NCI-H1436 treated with DMSO at 0.1 percent for 48 hours (cell line): ENCODE results near the gene CCDC141.

Experiments used
- DNase-seq: peaks from one replicate; lab custom pipeline; 2025; lab: John Stamatoyannopoulos, UW

Gene CCDC141

DNA sequence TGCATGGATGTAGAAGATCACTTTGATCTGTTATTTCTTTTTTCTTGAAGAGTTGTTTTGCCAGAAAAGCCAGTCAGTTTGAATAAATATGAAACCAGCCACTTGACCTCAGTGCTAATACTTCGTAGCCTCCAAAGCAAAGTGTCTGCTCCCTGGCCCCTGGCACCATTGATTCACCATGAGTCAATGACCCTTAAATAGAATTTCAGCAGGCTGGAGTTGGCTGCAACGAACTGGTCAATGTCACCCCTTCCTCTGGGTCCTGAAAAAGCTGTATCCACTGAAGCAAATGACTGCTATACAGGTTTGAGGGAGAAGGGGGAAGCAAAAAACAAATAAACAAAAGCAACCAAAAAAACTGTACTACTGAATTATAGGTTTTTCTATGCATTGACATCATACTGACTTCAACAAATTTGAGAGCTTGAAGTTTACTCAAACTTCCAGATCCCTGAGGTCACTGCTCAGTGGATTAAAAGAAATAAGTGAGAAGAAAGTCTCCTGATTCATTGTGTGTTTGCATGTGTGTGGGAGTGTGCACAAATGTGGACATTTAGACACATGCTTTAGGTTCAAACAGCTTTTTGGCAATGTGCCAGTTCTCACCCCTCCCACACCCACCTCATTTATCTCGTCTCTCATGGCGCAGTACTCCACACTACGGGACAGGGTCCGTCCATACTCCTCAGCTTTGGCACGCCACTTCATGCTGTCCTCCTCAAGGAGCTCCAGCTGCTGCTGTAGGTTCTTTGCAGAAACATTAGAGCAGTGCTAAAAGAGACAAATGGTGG is 184.6 kb downstream of the CCDC141 start:
- no peak for DNase-seq

DNA sequence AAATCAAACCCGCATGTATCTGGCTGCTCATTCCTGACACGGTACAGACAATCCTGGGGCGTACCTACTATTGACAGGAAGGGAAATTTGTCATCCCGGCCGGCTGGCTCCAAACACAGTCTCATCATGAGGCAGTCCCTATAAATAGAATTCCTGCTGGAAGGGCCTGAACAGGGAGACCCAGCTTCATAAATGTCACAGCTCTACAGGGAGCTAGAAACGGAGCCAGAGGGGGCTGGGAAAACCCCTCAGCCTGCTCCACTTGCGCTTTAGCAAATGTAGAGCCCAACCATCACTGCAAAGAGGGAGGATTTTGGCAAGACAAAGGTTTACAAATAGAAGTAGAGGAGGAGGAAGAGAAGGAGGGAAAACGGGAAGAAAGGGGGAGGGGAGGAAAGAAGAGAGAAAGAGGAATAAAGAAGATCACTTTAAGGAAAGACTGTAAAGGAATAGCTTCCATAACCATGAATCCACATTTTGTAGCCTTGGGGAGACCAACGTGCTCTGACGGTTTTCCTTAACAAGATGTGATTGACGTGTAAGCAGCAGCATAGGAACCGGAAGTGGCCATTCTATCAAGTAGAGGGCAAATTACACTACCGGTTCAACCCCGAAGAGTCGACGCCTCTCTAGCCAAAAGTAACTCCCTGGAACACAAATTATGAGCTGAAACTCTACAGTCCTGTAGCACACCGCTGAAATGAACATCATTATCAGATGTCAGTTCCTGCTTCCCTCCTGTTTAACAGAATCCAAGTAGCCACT is 185.9 kb downstream of the CCDC141 start:
- no peak for DNase-seq

DNA sequence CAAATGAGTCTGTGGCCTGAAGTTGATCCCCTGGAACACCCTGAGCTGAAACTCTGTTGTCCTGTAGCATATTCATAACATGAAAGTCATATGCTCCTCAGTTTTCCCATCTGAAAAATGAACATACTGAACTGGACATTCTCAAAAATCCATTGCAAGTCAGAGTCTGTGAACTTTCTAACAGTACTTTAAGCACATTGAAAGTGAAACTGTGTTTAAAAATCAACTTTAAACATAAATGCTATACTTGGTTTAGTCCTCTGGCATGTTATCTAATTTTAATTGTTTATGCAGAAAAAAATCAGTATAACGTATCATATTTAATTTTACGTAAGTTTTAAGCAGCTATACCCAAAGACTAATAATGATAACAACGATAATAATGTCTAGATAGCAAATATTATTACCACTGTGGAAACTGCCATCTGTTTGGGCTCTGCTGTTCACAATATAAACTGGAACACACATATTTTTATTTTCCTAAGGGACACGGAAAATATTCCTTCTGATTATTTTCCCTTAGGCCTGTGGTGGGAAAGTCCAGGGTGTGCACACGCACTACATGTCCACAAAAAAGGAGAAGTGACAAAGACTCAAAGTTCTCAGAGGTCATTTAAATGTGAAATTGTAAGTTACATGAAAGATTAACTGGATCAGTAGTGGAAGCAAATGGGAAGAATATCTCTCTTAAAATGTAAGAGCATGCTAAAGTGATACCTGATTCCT is 186.6 kb downstream of the CCDC141 start:
- DNase-seq: no peak

DNA sequence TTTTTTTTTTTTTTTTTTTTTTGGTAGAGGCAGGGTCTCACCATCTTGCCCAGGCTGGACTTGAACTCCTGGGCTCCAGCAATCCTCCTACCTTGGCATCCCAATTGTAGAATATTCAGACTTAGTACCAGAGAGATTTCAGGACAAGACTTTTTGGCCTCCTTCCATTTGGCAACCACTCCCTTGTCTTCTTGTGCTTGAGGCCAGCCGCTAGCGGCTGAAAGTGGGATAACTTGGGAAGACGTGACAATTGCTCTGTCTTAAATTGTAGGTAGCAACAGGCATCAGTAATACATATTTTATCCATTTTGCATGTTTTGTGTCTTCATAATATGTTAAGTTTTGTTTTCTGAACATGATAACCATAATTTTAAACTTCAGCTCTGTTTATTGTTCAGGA is 189.4 kb downstream of the CCDC141 start:
- no peak for DNase-seq

DNA sequence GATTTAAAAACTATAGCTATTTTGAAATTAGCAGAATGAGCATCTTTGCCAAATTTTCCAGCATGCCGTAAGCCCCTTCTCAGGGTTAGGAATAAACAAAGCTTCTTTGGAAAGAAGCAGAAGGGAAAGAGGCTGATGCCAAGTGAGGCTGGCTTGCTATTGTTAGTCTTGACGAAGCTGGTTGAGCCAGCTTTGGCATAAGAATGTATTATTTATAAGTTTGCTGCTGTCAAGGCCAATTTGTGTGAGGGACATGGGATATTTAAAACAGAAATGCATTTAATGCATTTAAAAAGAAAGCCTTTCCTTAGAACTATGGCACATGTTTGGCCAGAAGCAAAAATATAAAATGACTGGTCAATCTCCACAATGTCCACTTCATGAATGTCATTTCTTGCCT is 190.2 kb downstream of the CCDC141 start:
- DNase-seq: no peak

DNA sequence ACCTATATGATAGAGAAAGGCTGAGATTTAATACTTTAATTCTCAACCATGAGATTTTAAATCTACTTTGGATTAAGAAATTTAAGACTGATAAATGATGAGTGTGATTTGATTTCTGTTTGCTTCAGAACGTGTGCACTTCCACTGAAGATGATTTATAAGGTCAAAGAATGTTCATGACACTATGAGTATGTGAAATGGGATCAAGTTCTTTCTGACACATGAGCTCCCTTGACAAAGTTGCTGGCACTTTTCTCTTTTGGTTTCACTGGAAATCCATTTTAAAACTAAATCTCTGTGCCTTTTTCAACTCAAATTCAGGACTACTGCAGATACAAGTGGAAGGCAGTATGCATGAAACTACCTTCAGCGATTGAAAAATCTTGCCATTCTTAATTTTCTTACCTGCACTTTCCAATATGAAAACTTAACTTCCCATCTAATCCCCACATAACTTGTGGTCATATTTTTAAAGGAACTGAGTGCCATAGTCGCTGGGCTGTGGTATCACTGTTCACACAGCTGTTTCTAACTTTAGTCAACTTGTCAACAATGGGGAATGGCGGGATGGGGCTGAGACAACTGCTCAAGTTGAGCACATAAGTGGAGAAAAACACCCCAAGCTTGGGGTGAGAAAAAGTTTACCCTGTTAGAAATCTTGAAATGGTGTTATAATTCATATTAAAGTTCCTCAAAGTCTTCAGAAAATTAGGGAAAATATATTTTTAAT is 190.9 kb downstream of the CCDC141 start:
- DNase-seq: no peak

DNA sequence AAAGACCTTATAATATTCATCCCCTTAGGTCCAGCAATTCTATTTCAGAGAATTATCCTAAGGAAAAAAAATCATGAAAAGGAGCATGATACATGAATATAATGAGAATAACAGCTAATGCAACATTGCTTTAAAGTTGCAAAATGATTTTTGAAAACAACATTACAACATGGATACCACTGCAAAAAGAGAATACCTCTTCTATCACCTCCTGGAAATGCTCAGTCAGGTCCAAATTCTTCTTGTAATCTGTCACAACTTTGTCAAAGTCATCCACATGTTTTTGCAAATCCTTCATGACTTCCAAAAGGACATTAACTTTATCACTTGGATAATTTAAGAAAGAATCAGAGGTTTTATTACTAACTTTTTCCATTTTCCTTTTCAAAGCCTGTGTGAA is 194.8 kb downstream of the CCDC141 start:
- no peak for DNase-seq

DNA sequence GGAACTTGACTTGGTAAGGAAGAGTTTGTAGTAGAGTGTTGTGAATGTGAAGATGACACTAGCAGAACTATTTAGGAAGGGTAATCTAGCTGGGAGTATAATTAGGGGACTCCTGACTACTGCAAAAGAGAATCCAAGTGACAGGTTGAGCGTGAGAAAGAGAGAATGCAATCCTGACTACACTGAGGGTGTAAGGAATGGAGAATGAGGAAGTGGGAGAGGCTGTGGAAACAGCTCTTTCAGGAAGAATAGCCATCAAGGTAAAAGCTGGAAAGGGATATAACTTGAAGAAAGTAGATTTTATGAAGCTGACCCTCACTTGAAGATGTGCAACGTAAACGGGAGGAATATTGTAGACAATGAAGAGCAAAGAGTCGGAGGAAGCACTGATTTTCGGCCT is 201.6 kb downstream of the CCDC141 start:
- no peak for DNase-seq

DNA sequence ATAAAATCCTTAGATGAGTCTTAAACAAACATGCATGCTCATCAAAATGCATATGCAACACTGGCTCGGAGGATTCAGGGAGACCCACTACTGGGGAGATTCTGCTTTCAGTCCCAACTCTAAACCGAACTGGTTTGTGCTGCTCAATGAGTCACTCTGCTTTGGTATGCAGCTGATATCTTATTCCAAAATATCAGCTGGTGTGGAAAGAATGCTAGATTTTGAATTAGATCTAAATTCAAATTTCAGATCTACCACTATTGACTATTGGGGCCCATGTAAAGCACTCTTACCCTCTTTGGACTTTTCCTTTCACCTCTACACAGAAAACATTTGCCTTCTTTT is 203.5 kb downstream of the CCDC141 start:
- no peak for DNase-seq

DNA sequence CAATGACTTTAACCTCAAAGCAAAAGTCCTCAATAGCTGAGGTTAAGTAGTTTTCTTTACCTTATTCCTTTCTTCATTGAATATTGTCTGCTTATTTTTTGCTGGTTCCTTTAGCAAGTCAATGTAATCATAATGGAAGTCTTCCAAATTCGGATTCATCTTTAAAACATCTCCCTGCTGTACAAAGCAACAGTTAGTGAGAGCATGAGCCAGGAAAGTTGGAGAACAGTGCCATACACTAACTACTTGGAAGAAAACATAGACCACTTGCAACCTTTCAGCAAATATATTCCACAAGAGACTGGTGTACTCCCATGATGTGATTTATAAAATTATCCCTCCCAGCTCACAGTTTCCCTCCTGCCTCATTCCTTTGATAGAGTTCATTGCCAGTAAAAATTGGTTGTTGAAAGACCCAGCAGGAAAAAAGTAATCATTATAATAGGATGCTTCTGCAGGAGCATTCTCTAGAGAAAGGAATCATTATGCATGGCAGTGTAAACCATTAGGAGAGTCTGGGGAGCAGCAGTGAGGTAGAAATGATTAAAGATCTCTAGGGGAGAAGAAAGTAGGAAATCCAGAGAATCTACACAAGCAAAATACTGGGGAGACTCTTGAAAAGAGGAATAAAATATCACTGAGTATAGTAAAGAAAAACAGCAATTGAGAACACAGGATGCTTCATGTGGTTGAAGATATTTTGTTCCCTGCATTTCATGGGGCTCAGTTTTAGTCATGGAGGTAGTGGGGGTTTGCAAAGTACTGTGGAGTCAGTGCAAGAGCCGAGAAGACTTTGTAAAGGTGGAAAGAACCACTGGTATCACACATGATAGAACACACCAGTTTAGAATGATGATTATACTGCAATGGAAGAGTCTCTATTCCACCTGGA is 204.1 kb downstream of the CCDC141 start:
- DNase-seq: no peak

DNA sequence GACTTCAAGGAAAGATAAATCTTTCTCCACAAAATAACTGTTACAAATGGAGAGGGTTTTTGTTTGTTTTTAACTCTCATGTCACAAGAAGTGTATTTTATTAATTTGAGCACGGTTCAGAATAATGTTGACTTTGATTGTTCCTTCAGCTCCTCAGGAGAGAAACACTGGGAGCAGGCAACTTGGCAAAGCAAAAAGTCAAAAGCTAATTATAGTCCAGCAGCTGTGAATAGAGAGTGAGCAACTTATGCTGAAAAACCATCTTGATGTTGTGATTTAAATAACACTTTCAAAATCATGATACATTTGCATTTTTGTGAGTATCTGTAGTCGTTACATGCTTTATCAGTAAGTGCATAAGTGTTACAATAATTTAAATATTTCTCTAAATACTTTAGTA is 205.2 kb downstream of the CCDC141 start:
- DNase-seq: no peak

DNA sequence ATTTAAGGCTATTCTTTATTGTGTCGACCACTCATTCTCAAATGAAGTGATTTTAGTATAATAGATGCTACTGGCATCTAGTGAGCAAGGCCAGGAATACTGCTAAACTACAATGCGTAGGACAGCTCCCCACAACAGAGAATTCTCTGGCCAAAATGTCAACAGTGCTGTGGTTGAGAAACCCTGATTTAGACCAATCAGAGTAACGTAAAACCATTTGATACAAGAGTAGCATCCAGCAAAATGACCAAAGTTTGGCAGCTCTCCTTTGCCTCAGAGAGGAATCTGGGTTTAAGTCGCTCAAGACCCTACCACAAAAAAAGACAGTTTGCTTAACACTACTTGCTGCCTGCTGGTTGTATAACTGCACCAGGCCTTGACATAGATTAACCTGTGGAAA is 205.7 kb downstream of the CCDC141 start:
- no peak for DNase-seq

DNA sequence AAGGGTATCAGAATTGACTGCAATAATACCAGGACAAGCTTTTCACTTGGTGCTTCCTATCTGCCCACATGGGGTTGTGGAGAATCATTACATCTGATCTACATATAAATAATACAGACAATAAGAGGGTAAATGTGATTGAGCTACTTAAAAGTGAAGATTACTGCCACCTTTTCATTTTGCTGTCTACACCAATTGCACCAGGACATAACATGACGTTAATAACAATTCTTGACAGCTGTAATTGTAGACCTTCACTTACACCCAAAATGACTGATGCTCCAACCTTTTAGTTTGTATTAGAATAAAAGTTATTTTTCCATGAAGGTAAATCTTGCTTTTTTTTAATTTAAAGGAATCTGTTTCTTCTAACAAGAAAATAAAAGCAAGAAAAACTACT is 206.2 kb downstream of the CCDC141 start:
- DNase-seq: no peak

DNA sequence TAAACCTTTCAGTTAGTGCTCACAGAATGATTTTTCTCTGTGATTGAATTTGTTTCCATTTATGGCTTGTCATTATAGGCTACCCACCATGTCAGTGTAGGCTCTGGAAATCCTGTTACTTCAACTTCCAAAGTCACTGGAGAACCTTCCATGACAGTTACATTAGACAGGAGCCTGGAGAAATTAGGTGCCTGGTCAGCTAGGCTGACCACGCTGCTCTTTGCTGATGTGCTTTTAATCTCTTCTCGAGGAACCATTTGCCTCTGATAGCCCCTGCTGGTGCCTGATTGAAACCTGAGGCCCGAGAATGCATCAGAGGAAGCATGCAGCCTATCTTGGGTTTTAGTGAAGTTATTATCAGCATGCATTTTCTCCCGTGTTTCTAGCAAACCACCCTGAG is 213.1 kb downstream of the CCDC141 start:
- no peak for DNase-seq

DNA sequence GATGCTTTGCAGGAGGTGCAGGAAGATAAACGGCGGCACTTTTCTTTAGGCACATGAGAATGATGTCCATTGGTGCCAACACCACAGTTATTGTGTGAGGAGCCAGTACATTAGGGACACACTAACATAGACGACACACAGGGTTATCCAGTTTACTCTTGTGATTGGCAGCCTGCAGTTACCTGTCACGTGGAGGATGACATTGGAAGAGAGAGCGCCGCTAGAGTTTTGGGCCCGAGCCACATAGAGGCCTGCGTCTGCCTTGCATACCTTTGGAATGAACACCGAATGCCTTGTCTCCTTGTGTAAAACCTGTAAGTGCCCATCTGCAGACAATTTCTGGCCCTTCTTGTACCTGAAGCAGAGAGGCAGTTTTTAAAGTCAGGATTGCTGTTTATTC is 215.9 kb downstream of the CCDC141 start:
- DNase-seq: no peak

DNA sequence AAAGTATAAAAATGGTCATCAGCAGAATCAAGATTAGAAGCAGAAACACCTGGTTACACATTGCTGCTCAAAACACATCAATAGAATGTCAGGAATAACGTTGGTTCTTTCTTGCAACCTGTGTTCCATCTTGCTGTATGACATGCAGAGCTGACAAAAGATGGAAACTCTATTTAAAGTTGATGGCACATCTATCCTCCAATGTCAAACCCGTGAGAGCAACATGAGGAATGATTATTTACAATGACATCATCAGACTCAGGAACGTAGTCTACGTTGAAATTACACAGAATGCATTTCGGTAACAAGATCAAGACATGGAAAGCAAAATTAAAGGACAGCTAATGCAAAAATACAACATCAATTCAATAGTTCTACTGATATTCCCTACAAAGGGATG is 216.6 kb downstream of the CCDC141 start:
- DNase-seq: no peak

DNA sequence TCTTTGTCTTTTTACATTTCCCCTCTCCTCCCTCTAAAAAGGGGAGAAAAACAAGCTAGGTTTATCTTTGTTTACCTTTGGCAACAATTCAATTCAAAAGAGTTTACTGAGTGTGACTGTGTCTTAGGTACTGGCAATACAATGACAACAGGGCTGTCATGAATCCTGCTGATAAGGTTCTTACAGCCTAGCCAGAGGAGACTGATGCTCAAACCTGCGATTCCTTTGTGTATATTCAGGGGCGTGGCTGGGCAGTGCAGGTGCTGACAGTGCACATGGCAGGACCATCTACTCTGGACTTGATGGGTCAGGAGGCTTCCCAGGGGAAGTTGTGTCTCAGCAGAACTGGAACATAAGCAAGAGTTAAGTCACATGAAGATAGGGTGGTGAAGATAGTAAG is 219.5 kb downstream of the CCDC141 start:
- no peak for DNase-seq

DNA sequence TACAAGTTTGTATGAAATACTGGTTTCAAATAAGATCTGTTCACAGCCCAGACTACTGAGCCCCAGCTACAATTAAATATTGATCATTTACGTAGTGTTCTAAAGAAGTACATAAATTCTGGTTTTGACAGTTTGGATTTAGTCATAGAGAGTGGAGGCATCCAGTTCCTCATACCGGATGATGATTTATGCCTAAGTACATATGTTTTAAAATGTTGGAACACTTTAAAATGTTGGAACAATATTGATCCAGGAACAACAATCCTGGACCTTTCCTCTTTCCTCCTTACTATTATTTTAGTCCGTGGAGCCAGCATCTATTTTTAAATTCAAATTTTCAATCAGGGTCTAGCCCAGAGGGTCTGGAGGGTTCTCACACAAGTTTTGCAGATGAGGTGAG is 220.0 kb downstream of the CCDC141 start:
- DNase-seq: no peak

DNA sequence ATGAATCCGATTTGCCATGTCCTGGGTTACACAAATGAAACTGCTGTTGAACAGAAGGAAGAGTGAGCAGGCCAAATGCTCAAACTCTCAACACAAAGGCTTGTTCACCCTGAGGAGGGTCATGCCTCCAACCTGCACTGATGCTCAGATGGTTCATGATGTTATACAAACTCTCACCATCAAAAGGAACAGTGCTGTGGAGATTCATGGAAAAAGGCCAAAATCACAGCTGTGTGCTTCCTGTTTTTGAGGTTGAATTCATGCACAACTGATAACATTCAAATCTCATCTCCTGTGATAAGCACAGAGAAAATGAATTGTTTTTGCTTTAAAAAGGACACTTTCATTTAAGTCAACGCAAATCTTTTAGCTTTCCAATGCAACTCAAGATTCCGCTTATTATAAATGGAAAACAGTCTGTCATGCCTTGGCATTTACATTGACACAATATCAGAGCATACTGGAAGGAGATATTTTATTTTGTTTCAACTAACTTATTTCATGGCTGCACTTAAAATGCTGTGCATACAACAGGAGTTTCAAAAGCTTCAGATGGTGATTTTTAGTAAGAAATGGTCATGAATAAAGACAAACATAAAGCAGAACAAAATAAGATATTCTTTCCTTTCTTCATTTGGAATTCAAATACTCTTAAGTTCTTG is 220.5 kb downstream of the CCDC141 start:
- DNase-seq: no peak

DNA sequence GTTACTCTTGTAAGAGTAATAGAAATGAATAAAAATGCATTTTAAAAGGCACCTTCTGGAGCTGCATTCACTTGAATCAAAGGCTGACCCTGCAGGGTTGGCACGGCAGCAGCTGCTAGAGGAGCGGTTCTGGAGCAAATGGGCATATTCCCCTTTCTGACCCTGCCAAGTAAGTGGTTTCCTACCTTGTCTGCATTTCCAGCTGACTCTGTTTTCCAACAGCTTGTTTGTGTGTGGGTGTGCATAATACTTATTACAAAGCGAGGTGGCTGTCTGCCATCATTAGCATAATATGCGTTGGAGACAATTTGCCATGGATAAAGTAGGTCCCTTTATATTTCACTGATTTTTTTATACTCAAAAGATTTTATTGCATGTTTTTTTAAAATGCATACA is 221.5 kb downstream of the CCDC141 start:
- no peak for DNase-seq
